ENCODE measurements around the gene DCTN2. TPM values are rescaled to one million over a fixed set of nuclear protein-coding genes. Genes with fewer than 3 reads are reported as not detected.
A peak's percentile ranks its signal among the peaks of the same experiment; 100 is the strongest.

Gene DCTN2
- total RNA-seq, 1 experiment from 2014 or later: 109 TPM

- no peak for DNase-seq (ENCODE audit: low spot score)
These were observed 55.4 kb downstream of the DCTN2 start for GRCh38 chr12:57491393-57492280.

GRCh38 chr12:57490126-57490525 lies 56.9 kb downstream of the DCTN2 start:
- no peak for DNase-seq (ENCODE audit: low spot score)

- DNase-seq (ENCODE audit: low spot score): no peak
These were observed 57.8 kb downstream of the DCTN2 start for GRCh38 chr12:57489157-57489641.

- DNase-seq (ENCODE audit: low spot score): no peak
These were observed 58.4 kb downstream of the DCTN2 start for GRCh38 chr12:57488402-57489156.

GRCh38 chr12:57487597-57488401 lies 59.2 kb downstream of the DCTN2 start, which contains the start of gene MARS1:
TSS of gene MARS1 (plus strand) at chr12:57488068. CDS start at chr12:57488091, 23 bp downstream.
- peak; percentile 98 for DNase-seq (ENCODE audit: low spot score)

GRCh38 chr12:57487055-57487596 lies 59.9 kb downstream of the DCTN2 start:
- DNase-seq (ENCODE audit: low spot score): no peak

- DNase-seq (ENCODE audit: low spot score): no peak
These were observed 61.3 kb downstream of the DCTN2 start for GRCh38 chr12:57485695-57486094.

- no peak for DNase-seq (ENCODE audit: low spot score)
These were observed 63.5 kb downstream of the DCTN2 start for GRCh38 chr12:57483466-57483865.

- no peak for DNase-seq (ENCODE audit: low spot score)
These were observed 65.3 kb downstream of the DCTN2 start for GRCh38 chr12:57481671-57482070.

Other genes with a start within 250 kb of the DCTN2 start
- 9.5 and 12.3 TPM in 2 replicates for gene R3HDM2, start 116.1 kb downstream of the DCTN2 start, total RNA-seq (2014; rRNA removed; shearing (Covaris generic))
- gene INHBC, start 112.4 kb downstream of the DCTN2 start, total RNA-seq (2014; rRNA removed; shearing (Covaris generic)): not detected in 2 replicates
- gene INHBE, start 91.9 kb downstream of the DCTN2 start, total RNA-seq (2014; rRNA removed; shearing (Covaris generic)): 16.1 and 24.8 TPM in 2 replicates
- gene GLI1, start 87.4 kb downstream of the DCTN2 start, total RNA-seq (2014; rRNA removed; shearing (Covaris generic)): 5.7 and 6.3 TPM in 2 replicates
- not detected in 2 replicates for gene ARHGAP9, start 67.3 kb downstream of the DCTN2 start, total RNA-seq (2014; rRNA removed; shearing (Covaris generic))
- 118 and 121 TPM in 2 replicates for gene MARS1, start 59.1 kb downstream of the DCTN2 start, total RNA-seq (2014; rRNA removed; shearing (Covaris generic))
- 43.2 and 50.1 TPM in 2 replicates for gene DDIT3, start 26.7 kb downstream of the DCTN2 start, total RNA-seq (2014; rRNA removed; shearing (Covaris generic))
- 1.5 and 3.1 TPM in 2 replicates for gene MBD6, start 24.4 kb downstream of the DCTN2 start, total RNA-seq (2014; rRNA removed; shearing (Covaris generic))
- 0.27 TPM in 1 of 2 replicates, not detected in the other for gene KIF5A, start 2.9 kb upstream of the DCTN2 start, total RNA-seq (2014; rRNA removed; shearing (Covaris generic))
- gene PIP4K2C, start 44.0 kb upstream of the DCTN2 start, total RNA-seq (2014; rRNA removed; shearing (Covaris generic)): 24.4 and 27.2 TPM in 2 replicates
- 7.3 and 10.7 TPM in 2 replicates for gene DTX3, start 57.6 kb upstream of the DCTN2 start, total RNA-seq (2014; rRNA removed; shearing (Covaris generic))
- gene ARHGEF25, start 64.2 kb upstream of the DCTN2 start, total RNA-seq (2014; rRNA removed; shearing (Covaris generic)): 8.5 and 11.7 TPM in 2 replicates
- 64.3 and 77.3 TPM in 2 replicates for gene B4GALNT1, start 86.0 kb upstream of the DCTN2 start, total RNA-seq (2014; rRNA removed; shearing (Covaris generic))
- gene OS9, start 146.9 kb upstream of the DCTN2 start, total RNA-seq (2014; rRNA removed; shearing (Covaris generic)): 221 and 235 TPM in 2 replicates
- 0.99 and 2.4 TPM in 2 replicates for gene AGAP2, start 191.6 kb upstream of the DCTN2 start, total RNA-seq (2014; rRNA removed; shearing (Covaris generic))
- 64.1 and 76.5 TPM in 2 replicates for gene TSPAN31, start 197.8 kb upstream of the DCTN2 start, total RNA-seq (2014; rRNA removed; shearing (Covaris generic))
- gene CDK4, start 205.1 kb upstream of the DCTN2 start, total RNA-seq (2014; rRNA removed; shearing (Covaris generic)): 298 and 323 TPM in 2 replicates
- gene MARCHF9, start 207.9 kb upstream of the DCTN2 start, total RNA-seq (2014; rRNA removed; shearing (Covaris generic)): 5.5 and 7.3 TPM in 2 replicates
- 0.48 TPM in 1 of 2 replicates, not detected in the other for gene CYP27B1, start 219.9 kb upstream of the DCTN2 start, total RNA-seq (2014; rRNA removed; shearing (Covaris generic))
- 2.5 and 8.1 TPM in 2 replicates for gene METTL1, start 224.9 kb upstream of the DCTN2 start, total RNA-seq (2014; rRNA removed; shearing (Covaris generic))
- gene EEF1AKMT3, start 225.4 kb upstream of the DCTN2 start, total RNA-seq (2014; rRNA removed; shearing (Covaris generic)): 4.1 and 7.9 TPM in 2 replicates
- gene TSFM, start 235.6 kb upstream of the DCTN2 start, total RNA-seq (2014; rRNA removed; shearing (Covaris generic)): 41.3 and 58.6 TPM in 2 replicates